ENCODE data around the gene GRIK4.
A peak's percentile ranks its signal among the peaks of the same experiment; 100 is the strongest.

GRIK4 gene

DNA sequence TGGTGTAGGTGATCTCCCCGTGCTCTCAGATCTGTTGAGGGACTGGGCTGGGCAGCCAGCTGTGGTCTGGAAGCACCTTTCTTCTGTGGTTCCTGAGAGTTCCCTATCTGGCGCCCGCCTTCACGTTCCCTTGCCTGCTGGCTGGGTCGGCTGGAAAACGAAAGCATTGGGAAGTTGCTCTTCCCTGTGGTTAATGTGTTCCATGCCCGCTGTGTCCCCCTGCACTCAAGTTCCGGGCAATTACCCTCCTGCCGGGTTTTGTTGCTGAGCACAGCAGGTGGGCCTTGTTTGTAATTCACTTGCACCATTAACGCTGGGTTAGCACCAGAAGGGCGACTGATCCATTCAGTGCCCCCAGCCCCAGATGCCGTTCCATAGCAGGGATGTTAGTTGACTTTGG, 134.1 kb downstream of the GRIK4 start:
- Histone ChIP-seq H3K4me3 (ENCODE audit: insufficient read length, low read depth) (no peak overlapping the region), H3K9me3 (ENCODE audit: insufficient read depth, low read length) (no peaks in the 10 kb centered on the region), H3K9ac (ENCODE audit: insufficient read length, low read depth) (no peak overlapping the region), H3K36me3 (ENCODE audit: insufficient read depth, insufficient read length, low read length) (no peaks in the 10 kb centered on the region), H3K4me1 (ENCODE audit: insufficient read depth, insufficient read length) (peaks cover 6% of the 10 kb centered on the region), H3K27me3 (ENCODE audit: insufficient read depth, insufficient read length) (peaks cover 100% of the 10 kb centered on the region)
- TF ChIP-seq SUZ12 (IDR thresholded peaks at IDR 0.05; ENCODE audit: extremely low read depth, insufficient read depth, insufficient read length) (no peak), ZNF274 (IDR thresholded peaks at IDR 0.05; ENCODE audit: low read depth, low read length) (no peak), YY1 (IDR thresholded peaks at IDR 0.05; ENCODE audit: insufficient read depth, insufficient read length) (no peak)
- DNase-seq (ENCODE audit: low read depth, low spot score) = peak; percentile 78

GRCh38 chr11:120646206-120646605, 134.7 kb downstream of the GRIK4 start:
- Histone ChIP-seq H3K4me3 (ENCODE audit: insufficient read length, low read depth) (no peak overlapping the region), H3K4me1 (ENCODE audit: insufficient read depth, insufficient read length) (peaks cover 6% of the 10 kb centered on the region), H3K27me3 (ENCODE audit: insufficient read depth, insufficient read length) (peaks cover 100% of the 10 kb centered on the region), H3K36me3 (ENCODE audit: insufficient read depth, insufficient read length, low read length) (no peaks in the 10 kb centered on the region), H3K9ac (ENCODE audit: insufficient read length, low read depth) (no peak overlapping the region), H3K9me3 (ENCODE audit: insufficient read depth, low read length) (no peaks in the 10 kb centered on the region)
- DNase-seq (ENCODE audit: low read depth, low spot score) = no peak
- TF ChIP-seq ZNF274 (IDR thresholded peaks at IDR 0.05; ENCODE audit: low read depth, low read length) (no peak), YY1 (IDR thresholded peaks at IDR 0.05; ENCODE audit: insufficient read depth, insufficient read length) (no peak), SUZ12 (IDR thresholded peaks at IDR 0.05; ENCODE audit: extremely low read depth, insufficient read depth, insufficient read length) (no peak)

- H3K4me3 ChIP-seq (ENCODE audit: insufficient read length, low read depth) = no peak overlapping the region
- H3K9me3 ChIP-seq (ENCODE audit: insufficient read depth, low read length) = peaks cover under 1% of the 10 kb centered on the region; the same call in 1 of the 2 replicates
- peaks cover 100% of the 10 kb centered on the region for H3K27me3 ChIP-seq (ENCODE audit: insufficient read depth, insufficient read length)
- peaks cover 6% of the 10 kb centered on the region for H3K4me1 ChIP-seq (ENCODE audit: insufficient read depth, insufficient read length)
- no peak overlapping the region for H3K9ac ChIP-seq (ENCODE audit: insufficient read length, low read depth)
- no peaks in the 10 kb centered on the region for H3K36me3 ChIP-seq (ENCODE audit: insufficient read depth, insufficient read length, low read length)
- TF ChIP-seq SUZ12 (IDR thresholded peaks at IDR 0.05; ENCODE audit: extremely low read depth, insufficient read depth, insufficient read length) = no peak
- no peak for TF ChIP-seq ZNF274 (IDR thresholded peaks at IDR 0.05; ENCODE audit: low read depth, low read length)
- no peak for TF ChIP-seq YY1 (IDR thresholded peaks at IDR 0.05; ENCODE audit: insufficient read depth, insufficient read length)
- DNase-seq (ENCODE audit: low read depth, low spot score) = no peak
These were observed 136.1 kb downstream of the GRIK4 start for GRCh38 chr11:120647681-120648080.

DNA sequence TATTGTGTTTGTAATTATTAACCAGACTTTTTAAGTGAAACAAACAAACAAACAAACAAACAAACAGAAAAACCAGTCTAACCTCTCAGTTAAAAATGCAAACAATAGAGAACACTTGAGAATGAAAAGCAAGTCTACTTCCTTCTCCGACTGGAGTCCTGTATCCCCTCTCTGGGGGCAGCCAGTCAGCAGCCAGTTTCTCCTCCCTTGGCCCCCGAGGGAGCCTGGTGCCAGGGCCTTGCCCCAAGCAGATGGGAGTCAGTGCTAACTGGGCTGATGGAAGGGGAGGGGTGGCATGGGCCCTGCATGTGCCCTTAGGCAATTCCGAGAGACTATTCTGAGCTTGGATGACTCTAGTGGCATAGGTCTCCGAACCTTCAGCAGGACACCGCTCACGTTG, 137.2 kb downstream of the GRIK4 start:
- H3K4me3 ChIP-seq (ENCODE audit: insufficient read length, low read depth) = no peak overlapping the region
- DNase-seq (ENCODE audit: low read depth, low spot score) = no peak
- H3K27me3 ChIP-seq (ENCODE audit: insufficient read depth, insufficient read length) = peaks cover 100% of the 10 kb centered on the region
- H3K9ac ChIP-seq (ENCODE audit: insufficient read length, low read depth) = no peak overlapping the region
- peaks cover 6% of the 10 kb centered on the region for H3K4me1 ChIP-seq (ENCODE audit: insufficient read depth, insufficient read length)
- no peaks in the 10 kb centered on the region for H3K36me3 ChIP-seq (ENCODE audit: insufficient read depth, insufficient read length, low read length)
- H3K9me3 ChIP-seq (ENCODE audit: insufficient read depth, low read length) = peaks cover 7% of the 10 kb centered on the region; the same call in 1 of the 2 replicates
- TF ChIP-seq YY1 (IDR thresholded peaks at IDR 0.05; ENCODE audit: insufficient read depth, insufficient read length) (no peak), SUZ12 (IDR thresholded peaks at IDR 0.05; ENCODE audit: extremely low read depth, insufficient read depth, insufficient read length) (no peak), ZNF274 (IDR thresholded peaks at IDR 0.05; ENCODE audit: low read depth, low read length) (no peak)

- H3K36me3 ChIP-seq (ENCODE audit: insufficient read depth, insufficient read length, low read length) = no peaks in the 10 kb centered on the region
- no peak overlapping the region for H3K4me3 ChIP-seq (ENCODE audit: insufficient read length, low read depth)
- H3K4me1 ChIP-seq (ENCODE audit: insufficient read depth, insufficient read length) = peaks cover 6% of the 10 kb centered on the region
- H3K9me3 ChIP-seq (ENCODE audit: insufficient read depth, low read length) = peaks cover 7% of the 10 kb centered on the region; the same call in 1 of the 2 replicates
- no peak for DNase-seq (ENCODE audit: low read depth, low spot score)
- no peak overlapping the region for H3K9ac ChIP-seq (ENCODE audit: insufficient read length, low read depth)
- no peak for TF ChIP-seq SUZ12 (IDR thresholded peaks at IDR 0.05; ENCODE audit: extremely low read depth, insufficient read depth, insufficient read length)
- TF ChIP-seq ZNF274 (IDR thresholded peaks at IDR 0.05; ENCODE audit: low read depth, low read length) = no peak
- peaks cover 97% of the 10 kb centered on the region for H3K27me3 ChIP-seq (ENCODE audit: insufficient read depth, insufficient read length)
These were observed 137.8 kb downstream of the GRIK4 start for GRCh38 chr11:120649316-120649715.

- Histone ChIP-seq H3K27me3 (ENCODE audit: insufficient read depth, insufficient read length) (peaks cover 89% of the 10 kb centered on the region), H3K4me1 (ENCODE audit: insufficient read depth, insufficient read length) (no peaks in the 10 kb centered on the region), H3K36me3 (ENCODE audit: insufficient read depth, insufficient read length, low read length) (no peaks in the 10 kb centered on the region), H3K9ac (ENCODE audit: insufficient read length, low read depth) (no peak overlapping the region), H3K4me3 (ENCODE audit: insufficient read length, low read depth) (no peak overlapping the region), H3K9me3 (ENCODE audit: insufficient read depth, low read length) (peaks cover 7% of the 10 kb centered on the region; the same call in 1 of the 2 replicates)
- TF ChIP-seq YY1 (IDR thresholded peaks at IDR 0.05; ENCODE audit: insufficient read depth, insufficient read length) (no peak), ZNF274 (IDR thresholded peaks at IDR 0.05; ENCODE audit: low read depth, low read length) (no peak), SUZ12 (IDR thresholded peaks at IDR 0.05; ENCODE audit: extremely low read depth, insufficient read depth, insufficient read length) (no peak)
- no peak for DNase-seq (ENCODE audit: low read depth, low spot score)
These were observed 139.8 kb downstream of the GRIK4 start for GRCh38 chr11:120651396-120651795.

DNA sequence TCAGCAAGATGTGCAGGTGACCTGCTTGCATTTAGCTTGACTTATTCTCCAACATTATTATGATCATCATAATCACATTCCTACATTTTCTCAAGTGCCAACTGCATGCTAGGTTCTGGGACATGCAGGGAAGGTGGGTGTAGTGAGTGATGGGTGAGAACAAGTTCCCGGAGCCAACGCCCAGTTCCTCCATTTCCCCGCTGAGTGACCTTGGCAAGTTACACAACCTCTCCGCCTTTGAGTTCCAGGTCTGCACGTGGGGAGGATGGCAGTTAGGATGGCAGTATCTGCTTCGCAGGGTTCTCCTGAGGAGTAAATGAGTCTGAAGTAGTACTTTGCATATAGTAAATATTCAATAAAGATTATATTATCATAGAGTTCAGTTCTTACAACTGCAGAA, 140.3 kb downstream of the GRIK4 start:
- Histone ChIP-seq H3K9ac (ENCODE audit: insufficient read length, low read depth) (no peak overlapping the region), H3K27me3 (ENCODE audit: insufficient read depth, insufficient read length) (peaks cover 85% of the 10 kb centered on the region), H3K4me3 (ENCODE audit: insufficient read length, low read depth) (no peak overlapping the region), H3K4me1 (ENCODE audit: insufficient read depth, insufficient read length) (no peaks in the 10 kb centered on the region), H3K9me3 (ENCODE audit: insufficient read depth, low read length) (peaks cover 7% of the 10 kb centered on the region; the same call in 1 of the 2 replicates), H3K36me3 (ENCODE audit: insufficient read depth, insufficient read length, low read length) (no peaks in the 10 kb centered on the region)
- TF ChIP-seq YY1 (IDR thresholded peaks at IDR 0.05; ENCODE audit: insufficient read depth, insufficient read length) = no peak
- no peak for TF ChIP-seq SUZ12 (IDR thresholded peaks at IDR 0.05; ENCODE audit: extremely low read depth, insufficient read depth, insufficient read length)
- TF ChIP-seq ZNF274 (IDR thresholded peaks at IDR 0.05; ENCODE audit: low read depth, low read length) = no peak
- no peak for DNase-seq (ENCODE audit: low read depth, low spot score)

All from NT2/D1 (cell line).